ENCODE data around the gene GCH1.
"Not testable (repeated sequence)": the region's sequence is repeated elsewhere in the genome, so short reads cannot be mapped to it uniquely, and the experiment has no call there.

The GCH1 gene

DNA sequence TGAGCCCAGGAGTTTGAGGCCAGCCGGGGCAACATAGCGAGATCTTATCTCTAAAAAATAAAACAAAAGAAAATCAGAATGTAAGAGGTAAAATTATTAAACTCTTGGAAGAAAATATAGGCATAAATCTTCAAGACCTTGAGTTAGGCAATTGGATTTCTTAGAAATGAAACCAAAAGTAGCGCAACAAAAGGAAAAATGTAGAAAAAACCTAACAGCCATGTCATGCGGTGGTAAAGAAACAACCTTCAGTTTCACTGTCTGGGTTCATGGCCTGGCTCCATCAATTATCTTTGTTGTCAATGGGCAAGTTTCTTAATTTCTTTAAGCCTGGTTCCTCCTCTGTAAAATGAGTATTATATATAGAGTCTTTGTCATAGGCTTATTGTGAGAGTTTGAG lies 5.6 kb upstream of the GCH1 start:
- no peak for DNase-seq

DNA sequence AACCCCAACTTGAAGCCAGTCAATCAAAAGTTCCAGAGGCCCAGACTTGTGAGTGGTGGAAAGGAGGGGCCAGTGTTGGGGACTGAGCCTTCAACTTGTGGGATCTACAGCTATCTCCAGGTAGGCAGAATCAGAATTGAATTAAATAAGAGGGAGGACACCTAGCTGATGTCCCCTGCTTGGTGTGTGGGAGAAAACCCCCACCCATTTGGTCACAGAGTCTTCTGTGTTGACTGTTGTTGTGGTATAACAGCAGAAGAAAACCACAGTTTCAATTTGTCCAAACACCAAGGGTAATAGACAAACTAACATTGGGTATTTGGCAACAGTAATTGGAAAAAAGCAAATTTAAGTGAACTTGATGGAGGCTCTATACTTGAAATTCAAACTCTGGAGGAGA lies 3.4 kb upstream of the GCH1 start:
- DNase-seq: no peak

DNA sequence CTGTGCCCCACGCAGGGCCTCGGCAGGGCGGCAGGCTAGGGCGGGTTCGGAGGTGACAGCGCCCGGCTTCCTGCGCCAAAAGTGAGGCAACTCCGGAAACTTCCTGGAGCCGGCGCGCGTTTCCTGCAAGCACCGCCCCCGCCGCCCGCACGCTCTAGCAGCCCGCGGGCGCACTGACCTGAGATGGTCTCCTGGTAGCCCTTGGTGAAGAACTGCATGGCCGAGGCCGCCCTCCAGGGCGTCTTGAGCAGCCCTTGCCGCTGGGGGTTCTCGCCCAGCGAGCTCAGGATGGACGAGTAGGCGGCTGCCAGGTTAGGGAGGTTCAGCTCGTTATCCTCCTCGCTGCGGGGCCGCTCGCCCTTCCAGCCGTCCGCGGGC lies 494 bp downstream of the GCH1 start:
- peak; percentile 75 for DNase-seq

DNA sequence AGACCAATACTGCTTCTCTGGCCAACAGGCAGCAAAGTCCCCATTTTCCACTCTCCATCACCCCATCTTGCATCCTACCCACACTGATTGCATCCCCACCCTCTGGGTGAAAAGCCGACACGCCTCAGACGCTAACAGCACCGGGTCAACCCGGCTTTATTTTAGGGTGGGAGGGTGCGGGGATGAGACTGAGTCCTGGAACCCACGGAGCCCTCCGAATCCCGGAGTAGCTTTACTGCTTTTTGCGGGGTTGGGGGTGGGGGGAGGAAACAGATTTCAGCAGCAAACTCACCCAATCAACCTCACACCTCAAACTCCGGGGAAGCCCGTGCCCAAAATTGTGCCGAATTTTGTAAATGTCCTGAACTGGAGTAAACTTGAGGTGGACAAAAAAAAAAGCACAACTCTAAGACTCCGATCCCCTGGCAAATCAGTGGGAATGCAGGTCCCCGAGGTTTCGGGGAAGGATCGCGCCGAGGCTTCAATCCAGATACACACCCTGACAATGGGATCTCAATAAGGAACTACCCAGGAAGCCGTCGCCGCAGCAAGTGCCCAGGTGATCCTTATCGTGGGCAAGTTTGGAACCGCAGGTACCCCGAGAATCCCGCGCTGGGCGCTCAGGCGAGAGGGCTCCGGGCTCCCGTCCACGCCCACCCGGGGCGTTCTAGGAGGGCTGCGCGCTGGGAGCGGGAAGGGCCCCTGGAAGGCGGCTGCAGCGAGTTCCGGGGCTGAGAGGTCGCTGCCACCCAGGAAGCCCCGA lies 1.1 kb downstream of the GCH1 start:
- no peak for DNase-seq

DNA sequence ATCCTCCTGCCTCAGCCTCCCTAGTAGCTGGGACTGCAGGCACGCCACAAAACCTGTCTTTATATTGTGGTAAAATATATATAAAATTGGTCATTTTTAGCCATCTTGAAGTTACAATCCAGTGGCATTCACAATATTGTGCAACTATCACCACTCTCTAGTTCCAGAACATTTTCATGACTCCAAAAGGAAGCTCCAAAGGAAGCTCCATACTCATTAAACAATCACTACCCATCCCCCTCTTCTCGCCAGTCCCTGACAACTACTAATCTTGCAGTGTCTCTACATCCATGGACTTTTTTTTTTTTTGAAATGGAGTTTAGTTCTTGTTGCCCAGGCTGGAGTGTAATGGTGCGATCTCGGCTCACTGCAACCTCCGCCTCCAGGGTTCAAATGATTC lies 3.1 kb downstream of the GCH1 start:
- no peak for DNase-seq

- not testable (repeated sequence) for DNase-seq
These were observed 4.6 kb downstream of the GCH1 start for GRCh38 chr14:54897809-54898555.

DNA sequence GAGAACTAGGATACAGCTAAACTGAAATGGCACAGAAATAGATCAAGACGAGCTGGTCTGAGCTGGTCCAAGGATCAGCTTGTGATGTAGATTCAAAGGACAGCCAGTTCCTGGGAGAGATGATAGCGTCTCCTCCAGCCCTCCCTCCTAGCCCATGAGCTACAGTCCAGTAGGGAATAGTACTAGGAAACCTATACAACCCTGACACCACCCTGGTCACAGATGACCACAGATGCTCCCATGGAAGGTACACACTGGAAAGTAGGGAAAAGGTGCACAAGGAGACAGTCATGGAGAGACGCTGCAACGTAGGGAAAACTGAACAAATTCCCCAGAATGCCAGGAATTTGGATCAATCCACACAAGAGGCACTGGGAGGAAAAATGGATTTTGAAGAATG lies 6.9 kb downstream of the GCH1 start:
- DNase-seq: no peak

GRCh38 chr14:54894995-54895394 lies 7.6 kb downstream of the GCH1 start:
- no peak for DNase-seq

DNA sequence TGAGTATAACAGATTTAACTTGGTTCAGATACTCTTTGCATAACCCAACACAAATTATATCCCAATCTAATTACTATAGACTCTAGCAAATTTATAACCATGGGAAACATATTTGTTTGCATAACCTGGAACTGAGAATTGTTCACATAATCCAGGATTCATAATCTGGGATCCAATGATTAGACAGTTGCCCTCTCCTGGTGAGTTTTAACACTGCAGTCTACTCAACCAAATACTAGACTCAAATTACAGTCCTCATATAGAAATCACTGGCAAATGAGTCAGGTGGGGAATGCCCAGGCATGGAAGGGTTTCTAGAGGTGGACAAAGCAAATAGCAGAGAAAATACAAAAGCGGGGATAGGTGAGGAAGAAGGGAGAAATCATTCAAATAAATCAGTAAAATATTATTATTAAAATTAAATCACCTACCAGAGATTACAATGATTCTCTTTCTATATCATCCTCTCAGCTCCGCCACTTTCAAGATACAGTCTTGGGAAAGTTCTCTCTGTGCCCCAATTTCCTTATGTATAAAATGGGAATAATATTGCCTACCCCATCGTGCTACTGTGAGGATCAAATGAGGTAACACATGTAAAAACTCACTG lies 9.4 kb downstream of the GCH1 start:
- peak; percentile 76 for DNase-seq

DNA sequence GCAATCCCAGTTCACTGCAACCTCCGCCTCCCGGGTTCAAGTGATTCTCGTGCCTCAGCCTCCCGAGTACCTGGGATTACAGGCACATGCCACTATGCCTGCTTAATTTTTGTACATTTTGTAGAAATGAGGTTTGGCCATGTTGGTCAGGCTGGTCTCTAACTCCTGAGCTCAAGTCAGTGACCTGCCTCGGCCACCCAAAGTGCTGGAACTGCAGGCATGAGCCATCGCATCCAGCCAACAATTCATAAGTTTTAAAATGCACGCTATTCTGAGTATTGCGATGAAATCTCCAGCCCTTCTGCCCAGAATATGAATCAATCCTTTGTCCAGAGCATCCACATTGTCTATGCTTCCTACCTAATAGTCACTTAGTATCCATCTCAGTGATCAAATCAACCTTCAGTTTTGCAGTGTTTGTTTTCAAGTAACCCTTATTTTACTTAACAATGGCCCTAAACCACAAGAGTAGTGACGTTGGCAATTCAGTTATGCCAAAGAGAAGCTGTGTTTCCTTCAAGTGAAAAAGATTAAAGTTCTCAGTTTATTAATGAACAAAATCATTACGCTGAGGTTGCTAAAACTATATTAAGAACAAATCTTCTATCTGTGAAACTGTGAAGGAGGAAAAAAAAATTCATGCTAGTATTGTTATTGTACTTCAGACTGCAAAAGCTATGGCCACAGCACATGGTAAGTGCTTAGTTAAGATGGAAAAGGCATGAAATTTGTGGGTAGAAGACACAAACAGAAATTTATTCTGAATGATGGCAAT lies 11.0 kb downstream of the GCH1 start:
- DNase-seq: no peak

DNA sequence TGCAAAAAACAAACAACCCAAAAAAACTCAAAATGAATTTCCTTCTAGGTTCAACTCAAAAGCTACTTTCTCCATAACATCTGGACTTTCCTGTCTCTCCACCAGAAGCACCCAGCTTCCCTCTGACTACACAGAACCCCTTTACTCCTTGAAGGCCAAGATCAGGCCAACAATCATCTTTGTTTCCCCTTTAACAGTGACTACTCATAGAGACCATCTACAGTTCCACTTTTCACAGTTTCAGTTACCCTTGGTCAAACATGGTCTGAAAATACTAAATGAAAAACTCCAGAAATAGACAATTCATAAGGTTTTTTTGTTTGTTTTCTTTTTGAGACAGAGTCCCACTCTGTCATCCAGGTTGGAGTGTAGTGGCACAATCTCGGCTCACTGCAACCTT lies 11.8 kb downstream of the GCH1 start:
- DNase-seq: no peak

DNA sequence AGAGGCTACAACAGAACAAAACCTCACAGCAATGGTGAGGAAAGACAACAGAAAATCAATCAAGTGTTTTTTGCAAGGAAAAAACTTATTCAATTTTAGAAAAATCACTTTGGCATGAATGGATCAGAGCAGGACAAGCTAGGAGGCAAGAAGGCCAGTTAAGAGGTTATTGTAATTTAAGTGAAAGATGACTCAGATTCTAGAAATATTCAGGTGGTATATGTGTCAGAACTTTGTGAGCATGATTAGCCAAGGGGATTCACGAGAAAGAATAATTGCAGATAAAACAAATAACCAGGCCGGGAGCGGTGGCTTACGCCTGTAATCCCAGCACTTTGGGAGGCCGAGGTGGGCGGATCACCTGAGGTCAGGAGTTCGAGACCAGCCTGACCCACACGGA lies 12.7 kb downstream of the GCH1 start:
- DNase-seq: no peak

- DNase-seq: peak; percentile 61
These were observed 20.1 kb downstream of the GCH1 start for GRCh38 chr14:54882521-54882920.

GRCh38 chr14:54881761-54882401 lies 20.7 kb downstream of the GCH1 start:
- DNase-seq: peak; percentile 66

- DNase-seq: peak; percentile 60
These were observed 21.3 kb downstream of the GCH1 start for GRCh38 chr14:54881235-54881760.

DNA sequence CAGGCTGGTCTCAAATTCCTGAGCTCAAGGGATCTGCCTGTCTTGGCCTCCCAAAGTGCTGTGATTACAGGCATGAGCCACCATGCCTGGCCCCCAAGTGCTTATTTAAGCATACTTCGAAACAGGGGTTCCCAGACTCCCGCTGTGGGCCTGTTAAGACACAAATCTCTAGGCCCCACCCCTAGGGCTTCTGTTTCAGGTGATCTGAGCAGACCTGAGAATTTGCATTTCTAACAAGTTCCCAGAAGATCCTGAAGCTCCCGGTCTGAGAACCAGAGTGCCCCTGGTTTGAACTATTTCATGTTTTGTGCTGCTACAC lies 25.0 kb downstream of the GCH1 start:
- DNase-seq: no peak

- DNase-seq: no peak
These were observed 25.5 kb downstream of the GCH1 start for GRCh38 chr14:54877015-54877702.

DNA sequence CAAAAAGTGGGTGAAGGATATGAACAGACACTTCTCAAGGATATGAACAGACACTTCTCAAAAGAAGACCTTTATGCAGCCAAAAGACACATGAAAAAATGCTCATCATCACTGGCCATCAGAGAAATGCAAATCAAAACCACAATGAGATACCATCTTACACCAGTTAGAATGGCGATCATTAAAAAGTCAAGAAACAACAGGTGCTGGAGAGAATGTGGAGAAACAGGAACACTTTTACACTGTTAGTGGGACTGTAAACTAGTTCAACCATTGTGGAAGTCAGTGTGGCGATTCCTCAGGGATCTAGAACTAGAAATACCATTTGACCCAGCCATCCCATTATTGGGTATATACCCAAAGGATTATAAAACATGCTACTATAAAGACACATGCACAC lies 27.0 kb downstream of the GCH1 start:
- DNase-seq: not testable (repeated sequence)

GRCh38 chr14:54870154-54871090 lies 32.2 kb downstream of the GCH1 start:
- DNase-seq: not testable (repeated sequence)

- no peak for DNase-seq
These were observed 35.6 kb downstream of the GCH1 start for GRCh38 chr14:54867011-54867410.

DNA sequence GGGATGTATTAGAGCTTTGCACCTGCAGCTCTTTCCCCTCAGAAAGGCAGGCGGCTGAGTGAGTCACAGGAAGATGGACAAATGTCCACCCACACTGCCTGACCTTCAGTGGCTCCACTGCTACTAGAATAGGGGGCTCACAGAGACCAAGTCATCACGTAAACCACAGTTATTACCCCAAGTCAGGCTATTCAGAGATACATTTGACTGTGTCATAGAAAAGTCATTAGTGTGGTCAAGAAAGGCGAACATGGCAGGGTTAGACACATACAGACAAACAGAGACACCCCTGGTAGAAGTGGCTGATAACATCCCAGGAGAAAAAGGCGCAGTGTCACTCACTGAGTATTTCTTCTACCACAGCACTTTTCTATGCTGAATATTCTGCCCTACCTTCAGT lies 36.0 kb downstream of the GCH1 start:
- peak; percentile 43 for DNase-seq
